ENCODE data around the gene SPDL1. TPM values are rescaled to one million over a fixed set of nuclear protein-coding genes. Genes with fewer than 3 reads are reported as not detected.

The SPDL1 gene, protein sequence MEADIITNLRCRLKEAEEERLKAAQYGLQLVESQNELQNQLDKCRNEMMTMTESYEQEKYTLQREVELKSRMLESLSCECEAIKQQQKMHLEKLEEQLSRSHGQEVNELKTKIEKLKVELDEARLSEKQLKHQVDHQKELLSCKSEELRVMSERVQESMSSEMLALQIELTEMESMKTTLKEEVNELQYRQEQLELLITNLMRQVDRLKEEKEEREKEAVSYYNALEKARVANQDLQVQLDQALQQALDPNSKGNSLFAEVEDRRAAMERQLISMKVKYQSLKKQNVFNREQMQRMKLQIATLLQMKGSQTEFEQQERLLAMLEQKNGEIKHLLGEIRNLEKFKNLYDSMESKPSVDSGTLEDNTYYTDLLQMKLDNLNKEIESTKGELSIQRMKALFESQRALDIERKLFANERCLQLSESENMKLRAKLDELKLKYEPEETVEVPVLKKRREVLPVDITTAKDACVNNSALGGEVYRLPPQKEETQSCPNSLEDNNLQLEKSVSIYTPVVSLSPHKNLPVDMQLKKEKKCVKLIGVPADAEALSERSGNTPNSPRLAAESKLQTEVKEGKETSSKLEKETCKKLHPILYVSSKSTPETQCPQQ
- total RNA-seq, result 10.9 and 14.7 TPM in 2 replicates

DNA sequence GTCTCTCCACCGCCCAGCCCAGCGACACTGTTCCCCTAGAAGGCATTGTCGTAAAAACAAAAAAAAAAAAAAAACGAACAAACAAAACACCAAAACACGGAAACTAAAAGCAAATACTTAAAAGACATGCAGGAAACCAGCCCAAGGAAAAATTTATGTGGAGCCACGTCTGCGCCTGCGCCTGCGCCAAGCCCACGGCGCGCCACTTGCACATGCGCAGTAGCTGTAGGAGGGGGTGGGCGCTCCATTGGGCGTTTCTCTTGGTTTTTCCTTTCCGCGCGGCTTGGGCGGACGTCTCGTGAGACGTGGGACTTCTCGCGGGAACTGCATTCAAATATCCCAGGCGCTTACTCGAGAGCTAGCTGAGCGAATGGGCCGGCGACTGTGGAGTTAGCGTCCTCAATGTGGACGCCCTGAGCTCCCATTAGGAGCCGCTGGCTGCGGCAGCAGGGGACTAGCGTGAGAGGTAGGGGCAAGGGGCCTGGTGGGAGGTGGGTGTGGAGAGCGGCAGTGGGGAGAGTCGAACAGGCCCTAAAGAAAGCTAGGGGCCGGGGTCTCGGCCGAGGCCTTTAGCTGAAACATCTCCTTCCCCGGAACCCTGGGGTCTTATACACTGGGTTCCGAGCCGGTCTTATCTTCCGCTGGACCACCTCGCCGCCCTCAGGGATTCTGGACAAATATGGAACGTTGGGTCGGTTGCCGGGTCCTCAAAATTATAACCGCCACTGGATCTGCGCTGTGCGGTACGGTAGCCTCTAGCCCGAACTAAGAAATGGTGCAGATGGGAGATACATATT is at the start of gene SPDL1:
Gene SPDL1, plus strand, starts transcription at position 350 of the 797 bp plus-strand sequence. CDS start 4,644 bp downstream, outside the sequence.
- peak; percentile 94 for DNase-seq (ENCODE audit: insufficient read length, low spot score, missing footprints)
- Histone ChIP-seq H3K27ac (ENCODE audit: low read depth, low read length) (peak within 1 kb of the TSS; percentile 59), H3K27me3 (ENCODE audit: insufficient read depth, low read length) (no peaks in the 10 kb centered on the region), H3K79me2 (ENCODE audit: insufficient read depth, low read length) (peaks cover 49% of the 10 kb centered on the region), H3K36me3 (ENCODE audit: insufficient read depth, low read length) (peaks cover 12% of the 10 kb centered on the region), H3K4me2 (ENCODE audit: insufficient read depth, low read length) (peak within 1 kb of the TSS; percentile 91), H2AFZ (ENCODE audit: low read length) (peak within 1 kb of the TSS; percentile 90), H3K4me1 (ENCODE audit: insufficient read depth, low read length) (peaks cover 32% of the 10 kb centered on the region), H3K4me3 (ENCODE audit: insufficient read depth, low read length) (peak within 1 kb of the TSS; percentile 87), H4K20me1 (ENCODE audit: insufficient read depth, low read length) (no peaks in the 10 kb centered on the region), H3K9me3 (ENCODE audit: low read depth, low read length) (no peaks in the 10 kb centered on the region)
- TF ChIP-seq, protein P1, sequence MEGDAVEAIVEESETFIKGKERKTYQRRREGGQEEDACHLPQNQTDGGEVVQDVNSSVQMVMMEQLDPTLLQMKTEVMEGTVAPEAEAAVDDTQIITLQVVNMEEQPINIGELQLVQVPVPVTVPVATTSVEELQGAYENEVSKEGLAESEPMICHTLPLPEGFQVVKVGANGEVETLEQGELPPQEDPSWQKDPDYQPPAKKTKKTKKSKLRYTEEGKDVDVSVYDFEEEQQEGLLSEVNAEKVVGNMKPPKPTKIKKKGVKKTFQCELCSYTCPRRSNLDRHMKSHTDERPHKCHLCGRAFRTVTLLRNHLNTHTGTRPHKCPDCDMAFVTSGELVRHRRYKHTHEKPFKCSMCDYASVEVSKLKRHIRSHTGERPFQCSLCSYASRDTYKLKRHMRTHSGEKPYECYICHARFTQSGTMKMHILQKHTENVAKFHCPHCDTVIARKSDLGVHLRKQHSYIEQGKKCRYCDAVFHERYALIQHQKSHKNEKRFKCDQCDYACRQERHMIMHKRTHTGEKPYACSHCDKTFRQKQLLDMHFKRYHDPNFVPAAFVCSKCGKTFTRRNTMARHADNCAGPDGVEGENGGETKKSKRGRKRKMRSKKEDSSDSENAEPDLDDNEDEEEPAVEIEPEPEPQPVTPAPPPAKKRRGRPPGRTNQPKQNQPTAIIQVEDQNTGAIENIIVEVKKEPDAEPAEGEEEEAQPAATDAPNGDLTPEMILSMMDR (IDR thresholded peaks at IDR 0.05; ENCODE audit: extremely low read depth, low read depth, low read length), result no peak

DNA sequence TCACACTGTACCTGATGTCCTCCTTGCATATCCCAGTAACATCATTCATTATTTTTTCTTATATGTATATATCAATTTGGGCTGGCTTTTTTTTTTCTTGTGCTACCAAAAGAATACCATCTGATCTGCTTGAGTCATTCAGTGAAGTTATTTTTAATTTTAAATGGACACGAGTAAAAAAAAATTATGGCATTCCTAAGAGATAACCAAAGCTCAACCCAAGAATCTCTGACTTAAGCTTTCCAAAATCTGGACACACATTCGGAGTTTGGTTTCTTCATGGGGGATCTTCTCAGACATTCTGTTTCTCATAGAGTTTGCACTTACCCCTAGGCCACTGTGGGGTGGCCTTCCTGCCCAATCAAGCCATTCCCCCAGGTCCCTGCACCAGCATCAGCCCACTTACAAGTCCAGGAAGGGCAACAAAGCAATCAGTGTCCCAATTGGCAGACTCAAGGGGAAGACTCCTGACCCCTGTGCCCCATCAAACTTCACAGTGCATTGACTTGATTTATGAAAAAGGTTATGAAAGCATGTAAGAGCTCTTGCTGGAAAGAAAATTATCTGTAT is 49.2 kb upstream of the SPDL1 start:
- H3K4me2 ChIP-seq (ENCODE audit: insufficient read depth, low read length), result peak overlapping the region; percentile 47
- no peak overlapping the region for H3K4me3 ChIP-seq (ENCODE audit: insufficient read depth, low read length)
- peaks cover 8% of the 10 kb centered on the region for H3K4me1 ChIP-seq (ENCODE audit: insufficient read depth, low read length)
- no peaks in the 10 kb centered on the region for H3K36me3 ChIP-seq (ENCODE audit: insufficient read depth, low read length)
- no peaks in the 10 kb centered on the region for H3K79me2 ChIP-seq (ENCODE audit: insufficient read depth, low read length)
- DNase-seq (ENCODE audit: insufficient read length, low spot score, missing footprints), result no peak
- TF ChIP-seq, protein P1 (IDR thresholded peaks at IDR 0.05; ENCODE audit: extremely low read depth, low read depth, low read length), result no peak
- H3K27me3 ChIP-seq (ENCODE audit: insufficient read depth, low read length), result peaks cover 5% of the 10 kb centered on the region
- no peaks in the 10 kb centered on the region for H4K20me1 ChIP-seq (ENCODE audit: insufficient read depth, low read length)
- H3K27ac ChIP-seq (ENCODE audit: low read depth, low read length), result peak overlapping the region; percentile 34
- no peaks in the 10 kb centered on the region for H3K9me3 ChIP-seq (ENCODE audit: low read depth, low read length)
- peak overlapping the region; percentile 43 for H2AFZ ChIP-seq (ENCODE audit: low read length)

DNA sequence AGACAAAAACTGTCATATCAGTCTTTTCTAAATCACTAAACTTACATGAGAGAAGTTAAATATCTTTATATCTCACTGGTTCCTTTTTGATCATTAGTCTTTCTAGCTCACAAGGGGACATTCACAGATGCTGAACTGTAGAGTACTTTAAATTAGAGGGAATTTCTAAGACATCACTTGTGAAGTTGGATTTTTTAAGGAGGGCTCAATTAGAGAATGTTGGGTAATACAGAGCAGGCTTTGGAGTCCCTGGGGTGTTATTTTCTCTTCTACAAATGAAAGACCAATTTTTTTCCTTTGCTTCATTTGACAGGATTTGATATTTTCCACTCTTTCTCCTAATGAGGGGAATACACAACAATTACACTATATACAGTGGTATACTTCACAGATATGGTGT is 48.6 kb upstream of the SPDL1 start:
- Histone ChIP-seq H3K9me3 (ENCODE audit: low read depth, low read length) (no peaks in the 10 kb centered on the region), H2AFZ (ENCODE audit: low read length) (no peak overlapping the region), H3K4me1 (ENCODE audit: insufficient read depth, low read length) (peaks cover 8% of the 10 kb centered on the region), H3K4me3 (ENCODE audit: insufficient read depth, low read length) (no peak overlapping the region), H4K20me1 (ENCODE audit: insufficient read depth, low read length) (no peaks in the 10 kb centered on the region), H3K36me3 (ENCODE audit: insufficient read depth, low read length) (no peaks in the 10 kb centered on the region), H3K27ac (ENCODE audit: low read depth, low read length) (no peak overlapping the region), H3K79me2 (ENCODE audit: insufficient read depth, low read length) (no peaks in the 10 kb centered on the region), H3K27me3 (ENCODE audit: insufficient read depth, low read length) (peaks cover 2% of the 10 kb centered on the region), H3K4me2 (ENCODE audit: insufficient read depth, low read length) (no peak overlapping the region)
- DNase-seq (ENCODE audit: insufficient read length, low spot score, missing footprints), result no peak
- TF ChIP-seq, protein P1 (IDR thresholded peaks at IDR 0.05; ENCODE audit: extremely low read depth, low read depth, low read length), result no peak

Measured in osteoblast (primary cell).